Left cardiac atrium (tissue), 4 donors: ENCODE measurements around the gene POLG2. TPM values are rescaled to one million over a fixed set of nuclear protein-coding genes. Genes with fewer than 3 reads are reported as not detected.
"Not testable (repeated sequence)": the region's sequence is repeated elsewhere in the genome, so short reads cannot be mapped to it uniquely, and the experiment has no call there.

Experiments
- ATAC-seq, 2 donors: fragments of 200-7000 bp; cut with Tn5 transposase; one replicate each; pipeline ENCODE4 v1.9.1; 2020; ENCODE audit warnings: mild to moderate bottlenecking in 2 of 2, moderate library complexity in 2 of 2
- DNase-seq: peaks from one replicate; pipeline ENCODE4 v3.0.0-alpha.2; 2020
- intact Hi-C, 2 donors: fragments of 100-400 bp; cut with DNase I; formaldehyde crosslinking; loops; one replicate each; pipeline versions ENCODE4 v1.14.1 to v1.15.1; 2022 to 2023
- total RNA-seq, 2 donors: library from RNA; stranded (reverse); fragmentation: NEBNext Ultra II Directional; extraction: Animal tissue kit (Norgen Biotek cat#: 25700); gene quantifications; one replicate each; pipeline ENCODE4 v1.2.1, GENCODE V29; 2021
- donor health status: DM: no; HTN: yes; CAD: no.
- donor health status: DM: no; HTN: yes; CAD: no; lungs with severe emphysema.
- donor health status: DM: yes; HTN: yes; CAD: no.
- donor health status: Dilated cardiomyopathy.

Gene POLG2
- total RNA-seq, 2 donors from 2014 or later: 6.6 to 7.7 TPM

GRCh38 chr17:64492481-64493109, 4.3 kb downstream of the POLG2 start:
- DNase-seq (no peak), ATAC-seq (no peak)
- intact Hi-C loops: loop anchor here in 1 of 2 donors (5.0 kb wide), 1 partner anchor 70 kb away; no protein-coding TSS in a partner anchor

GRCh38 chr17:64491994-64492393, 4.9 kb downstream of the POLG2 start:
- intact Hi-C loops: loop anchor here in 1 of 2 donors (5.0 kb wide), 1 partner anchor 70 kb away; no protein-coding TSS in a partner anchor
- DNase-seq (no peak), ATAC-seq (no peak)

- ATAC-seq (peak in 1 of 2 donors; percentile 48), DNase-seq (no peak)
- intact Hi-C loops: loop anchor here in 1 of 2 donors (5.0 kb wide), 1 partner anchor 69 kb away; no protein-coding TSS in a partner anchor
Measured at GRCh38 chr17:64491034-64491860, 5.6 kb downstream of the POLG2 start.

GRCh38 chr17:64488301-64488700, 8.6 kb downstream of the POLG2 start:
- DNase-seq: no peak
- intact Hi-C loops: loop anchor here in 1 of 2 donors (10.0 kb wide), 1 partner anchor 64 kb away; no protein-coding TSS in a partner anchor
- ATAC-seq: no peak

GRCh38 chr17:64484380-64484779, 12.5 kb downstream of the POLG2 start:
- no peak for DNase-seq
- intact Hi-C loops: loop anchor here in 1 of 2 donors (10.0 kb wide), 1 partner anchor 60 kb away; no protein-coding TSS in a partner anchor
- ATAC-seq: no peak

GRCh38 chr17:64480951-64481350, 15.9 kb downstream of the POLG2 start:
- DNase-seq (no peak), ATAC-seq (no peak)
- intact Hi-C loops: loop anchor here in 1 of 2 donors (10.0 kb wide), 1 partner anchor 56 kb away; no protein-coding TSS in a partner anchor

GRCh38 chr17:64477849-64478248, 19.0 kb downstream of the POLG2 start:
- intact Hi-C loops: no loop called here
- no peak for DNase-seq

GRCh38 chr17:64472564-64472963, 24.3 kb downstream of the POLG2 start:
- DNase-seq (no peak), ATAC-seq (no peak)
- intact Hi-C loops: no loop called here

More at GRCh38 chr17:64477849-64478248, 19.0 kb downstream of the POLG2 start:
- ATAC-seq: no peak

GRCh38 chr17:64471440-64471839, 25.4 kb downstream of the POLG2 start:
- DNase-seq (no peak), ATAC-seq (no peak)
- intact Hi-C loops: no loop called here

GRCh38 chr17:64470625-64471024, 26.2 kb downstream of the POLG2 start:
- intact Hi-C loops: no loop called here
- ATAC-seq (no peak), DNase-seq (no peak)

- ATAC-seq, intact Hi-C loops: not testable (repeated sequence)
Measured at GRCh38 chr17:64466834-64467233, 30.0 kb downstream of the POLG2 start.

GRCh38 chr17:64466019-64466735, 30.7 kb downstream of the POLG2 start:
- no peak for ATAC-seq
- intact Hi-C loops: no loop called here
- DNase-seq: no peak

More at GRCh38 chr17:64466834-64467233, 30.0 kb downstream of the POLG2 start:
- DNase-seq: not testable (repeated sequence)

- ATAC-seq (no peak), DNase-seq (no peak)
- intact Hi-C loops: no loop called here
Measured at GRCh38 chr17:64461788-64462187, 35.1 kb downstream of the POLG2 start.

GRCh38 chr17:64460955-64461354, 35.9 kb downstream of the POLG2 start:
- ATAC-seq: peak; percentile 31 to 55
- DNase-seq: peak; percentile 48
- intact Hi-C loops: no loop called here

GRCh38 chr17:64459818-64460217, 37.0 kb downstream of the POLG2 start:
- DNase-seq, ATAC-seq, intact Hi-C loops: not testable (repeated sequence)

- DNase-seq (no peak), ATAC-seq (no peak)
- intact Hi-C loops: no loop called here
Measured at GRCh38 chr17:64459284-64459747, 37.5 kb downstream of the POLG2 start.

GRCh38 chr17:64458756-64459155, 38.1 kb downstream of the POLG2 start:
- intact Hi-C loops: no loop called here
- DNase-seq: no peak
- peak in 1 of 2 donors; percentile 25 for ATAC-seq

GRCh38 chr17:64457156-64457555, 39.7 kb downstream of the POLG2 start:
- intact Hi-C loops: no loop called here
- no peak for ATAC-seq

More at GRCh38 chr17:64457156-64457555, 39.7 kb downstream of the POLG2 start:
- DNase-seq: no peak
